DMS79 treated with DMSO at 0.1 percent for 48 hours (cell line): ENCODE results near the gene RBMS3.

Experiments used
- DNase-seq: peaks from one replicate; lab custom pipeline; 2025; lab: John Stamatoyannopoulos, UW

RBMS3 gene

GRCh38 chr3:29940759-29941323 lies 660.0 kb downstream of the RBMS3 start:
- DNase-seq = no peak

GRCh38 chr3:29942297-29942696 lies 661.4 kb downstream of the RBMS3 start:
- DNase-seq = no peak

- no peak for DNase-seq
Measured at GRCh38 chr3:29949131-29949530, 668.3 kb downstream of the RBMS3 start.

- DNase-seq = no peak
Measured at GRCh38 chr3:29949940-29950616, 669.2 kb downstream of the RBMS3 start.

GRCh38 chr3:29952431-29952830 lies 671.6 kb downstream of the RBMS3 start:
- no peak for DNase-seq

GRCh38 chr3:29955413-29955812 lies 674.5 kb downstream of the RBMS3 start:
- no peak for DNase-seq

GRCh38 chr3:29958816-29959215 lies 677.9 kb downstream of the RBMS3 start:
- DNase-seq = no peak

GRCh38 chr3:29971895-29972294 lies 691.0 kb downstream of the RBMS3 start:
- no peak for DNase-seq

- no peak for DNase-seq
Measured at GRCh38 chr3:29972320-29972993, 691.6 kb downstream of the RBMS3 start.

- no peak for DNase-seq
Measured at GRCh38 chr3:29973763-29974162, 692.9 kb downstream of the RBMS3 start.

- no peak for DNase-seq
Measured at GRCh38 chr3:29976871-29977270, 696.0 kb downstream of the RBMS3 start.

- no peak for DNase-seq
Measured at GRCh38 chr3:29977360-29977759, 696.5 kb downstream of the RBMS3 start.

GRCh38 chr3:29978036-29978435 lies 697.2 kb downstream of the RBMS3 start:
- no peak for DNase-seq

- no peak for DNase-seq
Measured at GRCh38 chr3:29991198-29991597, 710.3 kb downstream of the RBMS3 start.

- DNase-seq = no peak
Measured at GRCh38 chr3:30002797-30003196, 721.9 kb downstream of the RBMS3 start.

GRCh38 chr3:30003741-30004140 lies 722.9 kb downstream of the RBMS3 start:
- no peak for DNase-seq

- no peak for DNase-seq
Measured at GRCh38 chr3:30004481-30004880, 723.6 kb downstream of the RBMS3 start.

- no peak for DNase-seq
Measured at GRCh38 chr3:30006111-30006510, 725.2 kb downstream of the RBMS3 start.

- no peak for DNase-seq
Measured at GRCh38 chr3:30007668-30008067, 726.8 kb downstream of the RBMS3 start.

- no peak for DNase-seq
Measured at GRCh38 chr3:30011237-30011803, 730.4 kb downstream of the RBMS3 start.

- DNase-seq = no peak
Measured at GRCh38 chr3:30012941-30013543, 732.2 kb downstream of the RBMS3 start.

- no peak for DNase-seq
Measured at GRCh38 chr3:30017901-30018300, 737.0 kb downstream of the RBMS3 start.

GRCh38 chr3:30020380-30020779 lies 739.5 kb downstream of the RBMS3 start:
- no peak for DNase-seq
